IMR-90 (cell line): ENCODE results near the gene EBLN1. TPM values are rescaled to one million over a fixed set of nuclear protein-coding genes. Genes with fewer than 3 reads are reported as not detected.

Source experiments
- ATAC-seq: fragments of 200-7000 bp; cut with Tn5 transposase; 2 replicates; pipeline ENCODE4 v1.9.1; 2020; ENCODE audit warnings: low read depth, mild to moderate bottlenecking, moderate library complexity
- BruUV-seq: library from RNA; stranded (reverse); fragments of 400-500 nt; replicated peaks from 2 replicates; lab custom pipeline; 2021; lab: Mats Ljungman, UMichigan
- CTCF ChIA-PET: fragments of 300-600 bp; formaldehyde crosslinking; extraction: SDS; loops from one replicate; lab custom pipeline; 2021; ENCODE audit warnings: antibody characterized with exemption; lab: Yijun Ruan, JAX
- POLR2A ChIA-PET: fragments of 300-600 bp; sonication (Branson Sonifier 250); formaldehyde crosslinking; loops from one replicate; lab custom pipeline; 2022; ENCODE audit warnings: antibody characterized with exemption; ENCODE audit not compliant: unreplicated experiment; lab: Charles Lee
- DNase-seq: peaks from one replicate; pipeline ENCODE4 v3.0.0; 2013
- H2AFZ ChIP-seq: replicated peaks from 2 replicates; pipeline ENCODE3; 2013; ENCODE audit warnings: low read length, mild to moderate bottlenecking; ENCODE audit not compliant: poor library complexity
- H2AK5ac ChIP-seq: 2 replicates; pipeline ENCODE4 v1.6.1; 2013; ENCODE audit warnings: low read depth, low read length, inconsistent platforms
- H2AK9ac ChIP-seq: replicated peaks from 2 replicates; pipeline ENCODE3; 2013; ENCODE audit warnings: mild to moderate bottlenecking, low read depth, low read length, moderate library complexity; ENCODE audit not compliant: poor library complexity
- H2BK120ac ChIP-seq: 2 replicates; pipeline ENCODE4 v1.6.1; 2013; ENCODE audit warnings: low read depth, low read length, inconsistent platforms
- H2BK15ac ChIP-seq: 3 replicates; pipeline ENCODE4 v1.6.1; 2013; ENCODE audit warnings: low read depth, low read length, inconsistent platforms
- H2BK20ac ChIP-seq: 2 replicates; pipeline ENCODE4 v1.6.1; 2013; ENCODE audit warnings: low read depth, mild to moderate bottlenecking, inconsistent platforms, low read length, moderate library complexity
- H2BK5ac ChIP-seq: 2 replicates; pipeline ENCODE4 v1.6.1; 2013; ENCODE audit warnings: mild to moderate bottlenecking, low read depth, low read length, inconsistent platforms; ENCODE audit not compliant: poor library complexity, severe bottlenecking
- H3K14ac ChIP-seq: replicated peaks from 2 replicates; pipeline ENCODE4 v1.6.1; 2013; ENCODE audit warnings: low read depth, low read length, inconsistent platforms
- H3K18ac ChIP-seq: 2 replicates; pipeline ENCODE4 v1.6.1; 2013; ENCODE audit warnings: low read depth, low read length, control low read depth
- H3K23ac ChIP-seq: 2 replicates; pipeline ENCODE4 v1.6.1; 2013; ENCODE audit warnings: low read depth, low read length, inconsistent platforms
- H3K27ac ChIP-seq: 2 replicates; pipeline ENCODE4 v1.5.1; 2013; ENCODE audit warnings: mild to moderate bottlenecking, control low read depth, low read length; ENCODE audit not compliant: insufficient read depth
- H3K27me3 ChIP-seq: 2 replicates; pipeline ENCODE4 v1.6.1; 2013; ENCODE audit warnings: low read length; ENCODE audit not compliant: control insufficient read depth, insufficient read depth
- H3K36me3 ChIP-seq: 2 replicates; pipeline ENCODE4 v1.6.1; 2013; ENCODE audit warnings: low read length, mixed read lengths; ENCODE audit not compliant: control insufficient read depth, insufficient read depth
- H3K4ac ChIP-seq: 2 replicates; pipeline ENCODE4 v1.6.1; 2013; ENCODE audit warnings: low read depth, low read length, inconsistent platforms
- H3K4me1 ChIP-seq: 2 replicates; pipeline ENCODE4 v1.6.1; 2013; ENCODE audit warnings: low read length, mixed read lengths; ENCODE audit not compliant: control insufficient read depth, insufficient read depth
- H3K4me2 ChIP-seq: 2 replicates; pipeline ENCODE4 v1.6.1; 2013; ENCODE audit warnings: low read depth, mild to moderate bottlenecking, control low read depth, low read length, moderate library complexity
- H3K4me3 ChIP-seq: 2 replicates; pipeline ENCODE4 v1.5.1; 2013; ENCODE audit warnings: low read depth, mild to moderate bottlenecking, control low read depth, low read length, moderate library complexity; ENCODE audit not compliant: insufficient read depth
- H3K56ac ChIP-seq: 2 replicates; pipeline ENCODE4 v1.6.1; 2013; ENCODE audit warnings: low read length, inconsistent platforms; ENCODE audit not compliant: insufficient read depth; ENCODE audit errors: extremely low read depth
- H3K79me1 ChIP-seq, 2 experiments: 2 replicates each; pipeline ENCODE4 v1.6.1; 2013; ENCODE audit warnings: low read length in 2 of 2, inconsistent platforms in 1 of 2, low read depth in 1 of 2
- H3K9ac ChIP-seq: 2 replicates; pipeline ENCODE4 v1.6.1; 2013; ENCODE audit warnings: low read depth, low read length, control low read depth
- H3K9me1 ChIP-seq: 2 replicates; pipeline ENCODE4 v1.6.1; 2013; ENCODE audit warnings: low read length, inconsistent platforms; ENCODE audit not compliant: insufficient read depth
- H3K9me3 ChIP-seq: 2 replicates; pipeline ENCODE4 v1.6.1; 2013; ENCODE audit warnings: low read length; ENCODE audit not compliant: control insufficient read depth, insufficient read depth
- H4K20me1 ChIP-seq: 2 replicates; pipeline ENCODE4 v1.6.1; 2013; ENCODE audit warnings: low read length, inconsistent platforms; ENCODE audit not compliant: insufficient read depth
- H4K5ac ChIP-seq: 2 replicates; pipeline ENCODE4 v1.6.1; 2013; ENCODE audit warnings: mild to moderate bottlenecking, low read depth, low read length, control low read depth
- H4K8ac ChIP-seq, 2 experiments: 2 replicates each; pipeline ENCODE4 v1.6.1; 2013; ENCODE audit warnings: low read depth in 2 of 2, low read length in 2 of 2, control low read depth in 1 of 2, inconsistent platforms in 1 of 2
- H4K91ac ChIP-seq: 2 replicates; pipeline ENCODE4 v1.6.1; 2013; ENCODE audit warnings: low read depth, low read length, inconsistent platforms; ENCODE audit not compliant: insufficient read depth
- BHLHE40 ChIP-seq: fragments of 150-350 bp; IDR thresholded peaks from 2 replicates; pipeline ENCODE4 v1.6.1; 2016; ENCODE audit warnings: mild to moderate bottlenecking, low read depth, low read length
- CEBPB ChIP-seq: IDR thresholded peaks from 2 replicates; pipeline ENCODE4 v1.6.1; 2012; ENCODE audit warnings: low read depth, low read length, improper control_type of control experiment
- FOS ChIP-seq: fragments of 150-350 bp; IDR thresholded peaks from 2 replicates; pipeline ENCODE4 v1.6.1; 2016; ENCODE audit warnings: low read depth, low read length
- MAFK ChIP-seq: IDR thresholded peaks from 2 replicates; pipeline ENCODE4 v1.6.1; 2012; ENCODE audit warnings: low read depth, low read length, improper control_type of control experiment
- MAZ ChIP-seq: IDR thresholded peaks from 2 replicates; pipeline ENCODE4 v1.6.1; 2012; ENCODE audit warnings: low read depth, mild to moderate bottlenecking, low read length, improper control_type of control experiment, moderate library complexity, borderline replicate concordance
- MXI1 ChIP-seq: IDR thresholded peaks from 2 replicates; pipeline ENCODE4 v1.6.1; 2012; ENCODE audit warnings: low read depth, mild to moderate bottlenecking, low read length, moderate library complexity, borderline replicate concordance
- NFE2L2 ChIP-seq: fragments of 150-350 bp; IDR thresholded peaks from 2 replicates; pipeline ENCODE4 v1.6.1; 2016; ENCODE audit warnings: low read depth, mild to moderate bottlenecking, low read length
- RAD21 ChIP-seq: IDR thresholded peaks from 2 replicates; pipeline ENCODE4 v1.6.1; 2012; ENCODE audit warnings: low read length, improper control_type of control experiment
- RFX5 ChIP-seq: IDR thresholded peaks from 2 replicates; pipeline ENCODE4 v1.8.0; 2012; ENCODE audit warnings: low read depth, mild to moderate bottlenecking, low read length, moderate library complexity
- SMC3 ChIP-seq: fragments of 150-350 bp; IDR thresholded peaks from 2 replicates; pipeline ENCODE4 v1.6.1; 2016; ENCODE audit warnings: low read depth, mild to moderate bottlenecking, antibody characterized with exemption, low read length, moderate library complexity
- WGBS, 2 experiments: methylation state at CpG; one replicate each; pipeline versions ENCODE4 v1.1.5 to v1.1.7; 2013; ENCODE audit warnings: missing lambda C conversion rate in 2 of 2; ENCODE audit not compliant: insufficient read length in 1 of 2; ENCODE audit errors: extremely low coverage in 2 of 2; 5-methylcytosine and 5-hydroxymethylcytosine counted together
- dilution Hi-C: fragments of 300-500 bp; cut with HindIII; formaldehyde crosslinking; loops from one replicate; pipeline ENCODE4 v1.14.3; 2018; ENCODE audit warnings: low sequenced_read_pairs; ENCODE audit not compliant: unreplicated experiment
- in situ Hi-C: fragments of 300-500 bp; cut with MboI; formaldehyde crosslinking; loops from 3 replicates; pipeline ENCODE4 v1.14.3; 2019; ENCODE audit warnings: low sequenced_read_pairs, inconsistent platforms, mixed read lengths
- intact Hi-C: fragments of 100-400 bp; cut with micrococcal nuclease; formaldehyde crosslinking; loops from 2 replicates; pipeline ENCODE4 v1.10.0; 2022
- polyA plus RNA-seq, 3 experiments: library from polyadenylated mRNA; depleted of rRNA; stranded (reverse); fragments of >200 nt; gene quantifications; 2 replicates each; pipeline ENCODE4 v1.2.3, GENCODE V29; 2012; ENCODE audit warnings: low replicate concordance in 1 of 3
- total RNA-seq: library from RNA; depleted of rRNA; stranded (reverse); fragments of >200 nt; gene quantifications from 2 replicates; pipeline ENCODE4 v1.2.3, GENCODE V29; 2012
- TF ChIP-seq, protein P1 (sequence below): conservative IDR thresholded peaks from 2 replicates; pipeline ENCODE4 v1.5.1; 2012; ENCODE audit warnings: mild to moderate bottlenecking, low read depth, low read length, improper control_type of control experiment
- TF ChIP-seq, protein P2 (sequence below): fragments of 150-350 bp; IDR thresholded peaks from 2 replicates; pipeline ENCODE4 v1.6.1; 2016; ENCODE audit warnings: low read depth, mild to moderate bottlenecking, low read length, moderate library complexity, borderline replicate concordance
- TF ChIP-seq, protein P3 (sequence below): fragments of 150-350 bp; IDR thresholded peaks from 2 replicates; pipeline ENCODE4 v1.6.1; 2017; ENCODE audit warnings: mild to moderate bottlenecking, antibody characterized with exemption, low read length, low read depth

EBLN1 gene
- total and polyA plus RNA-seq, 2 of the 4 experiments (the other 2 are of a cell fraction), result not detected

DNA sequence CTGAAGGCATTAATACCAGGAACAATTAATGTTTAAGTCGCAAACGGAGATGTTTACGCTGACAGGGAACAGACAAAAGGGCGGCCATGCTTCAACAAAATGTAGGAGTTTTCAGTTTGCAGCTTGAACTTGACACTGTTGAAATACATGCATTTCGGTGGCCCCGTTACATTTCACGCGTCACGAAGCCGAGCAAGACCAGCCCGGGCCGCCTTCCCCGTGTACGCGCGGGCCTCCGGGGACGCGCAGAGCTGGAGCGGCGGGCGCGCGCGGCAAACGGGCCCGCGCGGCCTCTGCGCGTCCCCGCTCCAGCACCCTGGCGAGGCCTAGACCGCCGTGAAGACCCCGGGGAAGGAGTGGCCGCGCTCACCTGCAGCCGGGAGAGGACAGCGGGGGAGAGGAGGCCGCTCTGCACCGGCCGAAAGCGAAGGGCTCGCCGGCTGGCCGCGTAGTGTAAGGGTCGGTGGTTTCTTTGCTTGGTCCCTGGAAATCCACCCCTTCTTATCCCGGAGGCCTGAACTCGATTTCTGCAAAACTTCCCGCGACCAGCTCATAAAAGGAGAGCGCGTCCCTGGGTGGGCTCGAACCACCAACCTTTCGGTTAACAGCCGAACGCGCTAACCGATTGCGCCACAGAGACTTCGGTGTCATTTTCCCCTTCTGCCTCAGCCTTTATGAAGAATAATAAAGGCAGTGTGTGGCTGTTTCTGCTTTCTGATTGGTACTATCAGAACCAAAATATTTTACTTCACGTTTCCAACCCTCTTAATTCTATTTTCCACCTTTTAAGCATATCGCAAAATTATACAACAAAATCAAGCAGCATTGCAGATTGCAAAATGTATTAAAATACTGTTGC, 11.4 kb upstream of the EBLN1 start:
- no peak overlapping the region for H4K91ac ChIP-seq
- peak overlapping the region; percentile 93 for H2AFZ ChIP-seq
- TF ChIP-seq MAFK, result no peak
- TF ChIP-seq, protein P1, sequence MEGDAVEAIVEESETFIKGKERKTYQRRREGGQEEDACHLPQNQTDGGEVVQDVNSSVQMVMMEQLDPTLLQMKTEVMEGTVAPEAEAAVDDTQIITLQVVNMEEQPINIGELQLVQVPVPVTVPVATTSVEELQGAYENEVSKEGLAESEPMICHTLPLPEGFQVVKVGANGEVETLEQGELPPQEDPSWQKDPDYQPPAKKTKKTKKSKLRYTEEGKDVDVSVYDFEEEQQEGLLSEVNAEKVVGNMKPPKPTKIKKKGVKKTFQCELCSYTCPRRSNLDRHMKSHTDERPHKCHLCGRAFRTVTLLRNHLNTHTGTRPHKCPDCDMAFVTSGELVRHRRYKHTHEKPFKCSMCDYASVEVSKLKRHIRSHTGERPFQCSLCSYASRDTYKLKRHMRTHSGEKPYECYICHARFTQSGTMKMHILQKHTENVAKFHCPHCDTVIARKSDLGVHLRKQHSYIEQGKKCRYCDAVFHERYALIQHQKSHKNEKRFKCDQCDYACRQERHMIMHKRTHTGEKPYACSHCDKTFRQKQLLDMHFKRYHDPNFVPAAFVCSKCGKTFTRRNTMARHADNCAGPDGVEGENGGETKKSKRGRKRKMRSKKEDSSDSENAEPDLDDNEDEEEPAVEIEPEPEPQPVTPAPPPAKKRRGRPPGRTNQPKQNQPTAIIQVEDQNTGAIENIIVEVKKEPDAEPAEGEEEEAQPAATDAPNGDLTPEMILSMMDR, result no peak
- no peak for TF ChIP-seq MXI1
- peak; percentile 7; the same call in 1 of the 2 replicates for TF ChIP-seq MAZ
- no peak for TF ChIP-seq RFX5
- TF ChIP-seq RAD21, result no peak
- TF ChIP-seq, protein P2, sequence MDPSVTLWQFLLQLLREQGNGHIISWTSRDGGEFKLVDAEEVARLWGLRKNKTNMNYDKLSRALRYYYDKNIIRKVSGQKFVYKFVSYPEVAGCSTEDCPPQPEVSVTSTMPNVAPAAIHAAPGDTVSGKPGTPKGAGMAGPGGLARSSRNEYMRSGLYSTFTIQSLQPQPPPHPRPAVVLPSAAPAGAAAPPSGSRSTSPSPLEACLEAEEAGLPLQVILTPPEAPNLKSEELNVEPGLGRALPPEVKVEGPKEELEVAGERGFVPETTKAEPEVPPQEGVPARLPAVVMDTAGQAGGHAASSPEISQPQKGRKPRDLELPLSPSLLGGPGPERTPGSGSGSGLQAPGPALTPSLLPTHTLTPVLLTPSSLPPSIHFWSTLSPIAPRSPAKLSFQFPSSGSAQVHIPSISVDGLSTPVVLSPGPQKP, result no peak
- no peak for TF ChIP-seq SMC3
- TF ChIP-seq CEBPB, result peak; percentile 88
- TF ChIP-seq BHLHE40, result peak; percentile 3; the same call in 1 of the 2 replicates
- TF ChIP-seq, protein P3, sequence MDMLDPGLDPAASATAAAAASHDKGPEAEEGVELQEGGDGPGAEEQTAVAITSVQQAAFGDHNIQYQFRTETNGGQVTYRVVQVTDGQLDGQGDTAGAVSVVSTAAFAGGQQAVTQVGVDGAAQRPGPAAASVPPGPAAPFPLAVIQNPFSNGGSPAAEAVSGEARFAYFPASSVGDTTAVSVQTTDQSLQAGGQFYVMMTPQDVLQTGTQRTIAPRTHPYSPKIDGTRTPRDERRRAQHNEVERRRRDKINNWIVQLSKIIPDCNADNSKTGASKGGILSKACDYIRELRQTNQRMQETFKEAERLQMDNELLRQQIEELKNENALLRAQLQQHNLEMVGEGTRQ, result no peak
- TF ChIP-seq NFE2L2, result no peak
- TF ChIP-seq FOS, result peak; percentile 92
- DNase-seq (peak; percentile 91), ATAC-seq (peak; percentile 95)
- peak overlapping the region; percentile 66 for H3K4ac ChIP-seq
- H3K9ac ChIP-seq, result peak overlapping the region; percentile 67
- no peak overlapping the region for H3K56ac ChIP-seq
- in situ Hi-C loops (no loop called here), intact Hi-C loops (loop anchor here (1.0 to 5.0 kb wide), 5 partner anchors 22 to 758 kb away; partner anchors contain the start of genes COMMD3 and DNAJC1), dilution Hi-C loops (no loop called here)
- no peaks in the 10 kb centered on the region for H3K79me1 ChIP-seq
- H2BK5ac ChIP-seq, result peak overlapping the region; percentile 46
- no peak overlapping the region; the same call in 1 of the 2 replicates for H3K18ac ChIP-seq
- H3K14ac ChIP-seq, result peak overlapping the region; percentile 88
- H4K8ac ChIP-seq, result peak overlapping the region in 1 of 2 experiments; percentile 66; a peak in 1 of 4 replicates
- ChIA-PET CTCF (interaction anchor here (0.5 to 0.6 kb wide), 2 partner anchors 17 to 510 kb away, joined by 3 read pairs; no protein-coding TSS in a partner anchor), POLR2A (no interaction called here)
- no peaks in the 10 kb centered on the region for H3K36me3 ChIP-seq
- H2BK20ac ChIP-seq, result no peak overlapping the region
- 0% methylated on average over 4 of the region's 65 CpGs; no CpG with 5 or more reads in 1 of the 2 experiments for whole genome bisulfite sequencing, 2 experiments
- H3K4me2 ChIP-seq, result peak overlapping the region; percentile 95
- 0 out of 2 replicates have a peak overlapping the region, but pooled peaks have one; percentile 68 for H3K23ac ChIP-seq
- no peak overlapping the region for H2AK5ac ChIP-seq
- H3K9me3 ChIP-seq, result no peaks in the 10 kb centered on the region
- no peaks in the 10 kb centered on the region for H3K4me1 ChIP-seq
- no peak overlapping the region for H2BK15ac ChIP-seq
- peak overlapping the region; percentile 53 for H3K27ac ChIP-seq
- H3K4me3 ChIP-seq, result peak overlapping the region; percentile 74
- no TSS peak for BruUV-seq
- H3K9me1 ChIP-seq, result no peaks in the 10 kb centered on the region
- no peaks in the 10 kb centered on the region for H4K20me1 ChIP-seq
- peak overlapping the region; percentile 38 for H2AK9ac ChIP-seq
- H4K5ac ChIP-seq, result no peak overlapping the region
- peaks cover 4% of the 10 kb centered on the region; the same call in 1 of the 2 replicates for H3K27me3 ChIP-seq
- no peak overlapping the region; the same call in 1 of the 2 replicates for H2BK120ac ChIP-seq
